Osteocyte (in vitro differentiated cells): ENCODE data around the gene LCLAT1. TPM values are rescaled to one million over a fixed set of nuclear protein-coding genes. Genes with fewer than 3 reads are reported as not detected.
"Not testable (repeated sequence)": the region's sequence is repeated elsewhere in the genome, so short reads cannot be mapped to it uniquely, and the experiment has no call there.

Source experiments
- DNase-seq: peaks from one replicate; pipeline ENCODE4 v3.0.0; 2021; ENCODE audit warnings: mixed read lengths; ENCODE audit not compliant: unreplicated experiment; ENCODE audit errors: extremely low spot score
- H3K27ac Mint-ChIP-seq: one replicate; pipeline ENCODE4 v1.8.0; 2021; ENCODE audit warnings: mild to moderate bottlenecking, mixed read lengths; ENCODE audit not compliant: unreplicated experiment
- H3K27me3 Mint-ChIP-seq: one replicate; pipeline ENCODE4 v1.8.0; 2021; ENCODE audit warnings: mixed read lengths; ENCODE audit not compliant: unreplicated experiment
- H3K36me3 Mint-ChIP-seq: one replicate; pipeline ENCODE4 v1.8.0; 2021; ENCODE audit warnings: mixed read lengths; ENCODE audit not compliant: unreplicated experiment
- H3K4me1 Mint-ChIP-seq: one replicate; pipeline ENCODE4 v1.8.0; 2021; ENCODE audit warnings: mixed read lengths; ENCODE audit not compliant: unreplicated experiment
- H3K4me3 Mint-ChIP-seq: one replicate; pipeline ENCODE4 v1.8.0; 2021; ENCODE audit warnings: mild to moderate bottlenecking, moderate library complexity, mixed read lengths; ENCODE audit not compliant: unreplicated experiment
- H3K9me3 Mint-ChIP-seq: one replicate; pipeline ENCODE4 v1.8.0; 2021; ENCODE audit warnings: mixed read lengths; ENCODE audit not compliant: unreplicated experiment
- CTCF ChIP-seq: fragments of 200-600 bp; sonication (generic); IDR thresholded peaks from 2 replicates; pipeline ENCODE4 v1.5.0; 2021; ENCODE audit warnings: antibody characterized with exemption, mild to moderate bottlenecking, moderate library complexity
- total RNA-seq: library from RNA; stranded (reverse); gene quantifications from 2 replicates; pipeline ENCODE4 v1.2.1, GENCODE V29; 2021

LCLAT1 gene
- total RNA-seq, 1 donor from 2014 or later: 13.6 TPM

DNA sequence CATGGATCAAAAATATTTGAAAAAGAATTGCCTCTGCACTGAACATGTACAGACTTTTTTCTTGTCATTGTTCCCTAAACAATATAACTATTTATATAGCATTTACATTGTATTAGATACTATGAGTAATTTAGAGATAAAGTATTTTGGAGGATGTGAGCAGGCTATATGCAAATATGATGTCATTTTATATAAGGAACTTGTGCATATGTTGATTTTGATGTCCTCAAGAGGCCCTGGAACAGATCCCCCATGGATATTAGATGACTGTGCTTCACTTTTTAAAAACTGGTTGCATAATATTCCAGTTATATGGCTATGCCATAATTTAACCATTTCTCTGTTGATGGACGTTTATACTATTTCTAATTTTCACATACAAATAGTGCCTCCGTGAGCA lies 16.5 kb downstream of the LCLAT1 start:
- TF ChIP-seq CTCF: no peak
- Mint-ChIP-seq H3K36me3 (no peaks in the 10 kb centered on the region), H3K9me3 (no peaks in the 10 kb centered on the region), H3K4me1 (peaks cover 2% of the 10 kb centered on the region), H3K4me3 (no peak overlapping the region), H3K27me3 (no peaks in the 10 kb centered on the region), H3K27ac (no peak overlapping the region)
- no peak for DNase-seq

GRCh38 chr2:30464544-30465170 lies 17.6 kb downstream of the LCLAT1 start:
- no peak for DNase-seq
- Mint-ChIP-seq H3K9me3 (peaks cover 4% of the 10 kb centered on the region), H3K36me3 (peaks cover 5% of the 10 kb centered on the region), H3K27ac (no peak overlapping the region), H3K4me1 (peaks cover 2% of the 10 kb centered on the region), H3K27me3 (no peaks in the 10 kb centered on the region), H3K4me3 (no peak overlapping the region)
- no peak for TF ChIP-seq CTCF

DNA sequence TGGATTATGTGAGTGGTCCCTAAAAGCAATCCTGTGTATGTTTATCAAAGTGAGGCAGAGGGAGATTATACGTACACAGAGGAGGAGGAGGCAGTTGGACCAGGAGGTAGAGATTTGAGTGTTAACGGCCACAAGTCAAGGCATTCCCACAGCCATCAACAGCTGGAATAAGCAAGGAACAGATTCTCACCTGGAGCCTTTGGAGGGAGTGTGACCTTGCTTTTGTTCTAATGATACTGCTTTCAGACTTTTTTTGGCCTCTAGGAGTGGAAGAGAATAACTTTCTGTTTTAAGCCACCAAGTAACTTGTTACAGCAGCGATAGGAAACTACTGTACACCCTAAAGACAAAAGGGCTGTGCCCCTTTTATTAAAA lies 18.1 kb downstream of the LCLAT1 start:
- Mint-ChIP-seq H3K4me3 (no peak overlapping the region), H3K27me3 (no peaks in the 10 kb centered on the region), H3K27ac (no peak overlapping the region), H3K36me3 (peaks cover 5% of the 10 kb centered on the region), H3K9me3 (peaks cover 4% of the 10 kb centered on the region), H3K4me1 (peaks cover 2% of the 10 kb centered on the region)
- TF ChIP-seq CTCF: no peak
- DNase-seq: no peak

GRCh38 chr2:30466216-30466615 lies 19.2 kb downstream of the LCLAT1 start:
- Mint-ChIP-seq H3K27me3 (no peaks in the 10 kb centered on the region), H3K4me1 (peaks cover 2% of the 10 kb centered on the region), H3K4me3 (no peak overlapping the region), H3K27ac (no peak overlapping the region), H3K9me3 (peaks cover 4% of the 10 kb centered on the region), H3K36me3 (peaks cover 5% of the 10 kb centered on the region)
- DNase-seq: no peak
- no peak for TF ChIP-seq CTCF

DNA sequence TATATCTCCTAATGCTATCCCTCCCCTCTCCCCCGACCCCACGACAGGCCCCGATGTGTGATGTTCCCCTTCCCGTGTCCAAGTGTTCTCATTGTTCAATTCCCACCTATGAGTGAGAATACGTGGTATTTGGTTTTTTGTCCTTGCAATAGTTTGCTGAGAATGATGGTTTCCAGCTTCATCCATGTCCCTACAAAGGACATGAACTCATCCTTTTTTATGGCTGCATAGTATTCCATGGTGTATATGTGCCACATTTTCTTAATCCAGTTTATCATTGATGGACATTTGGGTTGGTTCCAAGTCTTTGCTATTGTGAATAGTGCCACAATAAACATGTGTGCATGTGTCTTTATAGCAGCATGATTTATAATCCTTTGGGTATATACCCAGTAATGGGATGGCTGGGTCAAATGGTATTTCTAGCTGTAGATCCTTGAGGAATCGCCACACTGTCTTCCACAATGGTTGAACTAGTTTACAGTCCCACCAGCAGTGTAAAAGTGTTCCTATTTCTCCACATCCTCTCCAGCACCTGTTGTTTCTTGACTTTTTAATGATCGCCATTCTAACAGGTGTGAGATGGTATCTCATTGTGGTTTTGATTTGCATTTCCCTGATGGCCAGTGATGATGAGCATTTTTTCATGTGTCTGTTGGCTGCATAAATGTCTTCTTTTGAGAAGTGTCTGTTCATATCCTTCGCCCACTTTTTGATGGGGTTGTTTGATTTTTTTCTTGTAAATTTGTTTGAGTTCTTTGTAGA lies 20.2 kb downstream of the LCLAT1 start:
- H3K27me3 Mint-ChIP-seq, H3K4me3 Mint-ChIP-seq, DNase-seq, H3K36me3 Mint-ChIP-seq, H3K27ac Mint-ChIP-seq, H3K9me3 Mint-ChIP-seq: not testable (repeated sequence)
- H3K4me1 Mint-ChIP-seq: peaks cover 10% of the 10 kb centered on the region
